Pancreas (tissue), 10 donors: ENCODE measurements around the gene ATXN1. TPM values are rescaled to one million over a fixed set of nuclear protein-coding genes. Genes with fewer than 3 reads are reported as not detected.

Source experiments
- ATAC-seq, 4 donors: fragments of 200-7000 bp; cut with Tn5 transposase; one replicate each; pipeline versions ENCODE4 v1.8.0 to v1.9.1; 2020; ENCODE audit warnings: mild to moderate bottlenecking in 4 of 4, moderate library complexity in 4 of 4
- DNase-seq, 6 donors: peaks; one replicate each; pipeline ENCODE4 v3.0.0-alpha.2; 2020
- FAIRE-seq: peaks from 2 replicates; lab custom pipeline; 2012; peaks lifted over from hg19 to GRCh38; lab: Jason Lieb, UNC
- H3K27ac ChIP-seq, 4 donors: fragments of 200-600 bp; sonication (generic); 1 replicate in 3 of 4; 2 replicates in 1 of 4; pipeline versions ENCODE4 v1.5.0 to v1.8.0; 2020
- H3K27me3 ChIP-seq, 4 donors: fragments of 200-600 bp; one replicate each; pipeline ENCODE4 v1.8.0; 2021
- H3K36me3 ChIP-seq, 3 donors: fragments of 200-600 bp; sonication (generic) in 1 of 3; one replicate each; pipeline versions ENCODE4 v1.5.0 to v1.8.0; 2020 to 2021
- H3K4me1 ChIP-seq, 3 donors: fragments of 200-600 bp; one replicate each; pipeline ENCODE4 v1.8.0; 2021
- H3K4me3 ChIP-seq, 4 donors: fragments of 200-600 bp; sonication (generic) in 2 of 4; one replicate each; pipeline versions ENCODE4 v1.5.0 to v1.8.0; 2020 to 2021
- H3K9me3 ChIP-seq, 4 donors: fragments of 200-600 bp; one replicate each; pipeline ENCODE4 v1.8.0; 2021
- CTCF ChIP-seq, 4 donors: fragments of 200-600 bp; sonication (generic) in 3 of 4; IDR thresholded peaks; one replicate each; pipeline versions ENCODE4 v1.5.0 to v1.8.0; 2021; ENCODE audit warnings: antibody characterized with exemption in 4 of 4
- WGBS, 2 donors: extraction: QIAGEN DNeasy Blood & Tissue Kit; methylation state at CpG; one replicate each; pipeline ENCODE4 v1.1.7; 2013; 5-methylcytosine and 5-hydroxymethylcytosine counted together
- intact Hi-C, 3 donors: fragments of 100-400 bp; cut with DNase I; formaldehyde crosslinking; loops; one replicate each; pipeline versions ENCODE4 v1.11.1 to v1.14.2; 2022
- polyA plus RNA-seq, 2 donors: library from polyadenylated mRNA; stranded (reverse); fragments of 200-250 nt; gene quantifications; one replicate each; pipeline ENCODE4 v1.2.3, GENCODE V29; 2013
- total RNA-seq, 6 donors: library from RNA; stranded (reverse); fragmentation: NEBNext Ultra II Directional in 4 of 6; extraction: Animal tissue kit (Norgen Biotek cat#: 25700) in 4 of 6; gene quantifications; one replicate each; pipeline versions ENCODE4 v1.2.1 to v1.2.4, GENCODE V29; 2021 to 2023
- donor health status: healthy with polysubstance abuse.
- donor health status: DM: no; HTN: no; CAD: no; lungs with moderate emphysema.
- donor health status: DM: no; HTN: no; CAD: no.
- donor health status: control.
- donor health status: control.
- donor health status: Bipolar disorder and iron deficiency.
- donor health status: DM: yes; HTN: yes; CAD: no.
- donor health status: DM: no; HTN: no; CAD: no.
- donor health status: DM: no; HTN: no; CAD: no.
- donor health status: DM: yes; HTN: yes; CAD: no.

Gene ATXN1
- total and polyA plus RNA-seq, 8 donors: 4.9 to 38.6 (median 20.5) TPM

- intact Hi-C loops: no loop called here
- H3K36me3 ChIP-seq: no peaks in the 10 kb centered on the region
- FAIRE-seq (no peak), ATAC-seq (peak in 2 of 4 donors; percentile 15 to 21), DNase-seq (no peak)
- H3K4me3 ChIP-seq: no peak overlapping the region
- no peak for TF ChIP-seq CTCF (IDR thresholded peaks at IDR 0.05)
- H3K4me1 ChIP-seq: peaks cover 4 to 29% (median 15%) of the 10 kb centered on the region in 3 donors
- no peak overlapping the region for H3K27ac ChIP-seq
- no peaks in the 10 kb centered on the region for H3K27me3 ChIP-seq
- H3K9me3 ChIP-seq: no peaks in the 10 kb centered on the region
- WGBS, 2 donors: 26 to 33% methylated on average over 7 of the region's 7 CpGs
Observed at GRCh38 chr6:16730738-16731477, 30.4 kb downstream of the ATXN1 start.

- intact Hi-C loops: no loop called here
- no peak for ATAC-seq
- FAIRE-seq: no peak
- H3K27me3 ChIP-seq: no peaks in the 10 kb centered on the region
- H3K4me3 ChIP-seq: no peak overlapping the region
- 94 to 97% methylated on average over 8 of the region's 8 CpGs for WGBS, 2 donors
- no peak for TF ChIP-seq CTCF (IDR thresholded peaks at IDR 0.05)
- H3K4me1 ChIP-seq: peaks cover 4 to 27% (median 18%) of the 10 kb centered on the region in 3 donors
- DNase-seq: no peak
- H3K9me3 ChIP-seq: no peaks in the 10 kb centered on the region
- H3K36me3 ChIP-seq: no peaks in the 10 kb centered on the region
- H3K27ac ChIP-seq: no peak overlapping the region
Observed at GRCh38 chr6:16729744-16730143, 31.5 kb downstream of the ATXN1 start.

- Histone ChIP-seq H3K27me3 (no peaks in the 10 kb centered on the region), H3K4me1 (peaks cover 4 to 32% (median 18%) of the 10 kb centered on the region in 3 donors), H3K4me3 (no peak overlapping the region), H3K9me3 (no peaks in the 10 kb centered on the region), H3K27ac (peak overlapping the region in 1 of 4 donors; percentile 29), H3K36me3 (no peaks in the 10 kb centered on the region)
- intact Hi-C loops: no loop called here
- no peak for TF ChIP-seq CTCF (IDR thresholded peaks at IDR 0.05)
- ATAC-seq (peak in 1 of 4 donors; percentile 18), DNase-seq (no peak), FAIRE-seq (no peak)
- 61 to 78% methylated on average over 7 of the region's 7 CpGs for WGBS, 2 donors
Observed at GRCh38 chr6:16729183-16729691, 32.0 kb downstream of the ATXN1 start.

GRCh38 chr6:16728513-16729182 lies 32.6 kb downstream of the ATXN1 start:
- H3K9me3 ChIP-seq: no peaks in the 10 kb centered on the region
- no peaks in the 10 kb centered on the region for H3K36me3 ChIP-seq
- no peaks in the 10 kb centered on the region for H3K27me3 ChIP-seq
- no peak for ATAC-seq
- peak overlapping the region in 1 of 4 donors; percentile 29 for H3K27ac ChIP-seq
- peaks cover 4 to 35% (median 18%) of the 10 kb centered on the region in 3 donors for H3K4me1 ChIP-seq
- 86 to 92% methylated on average over 6 of the region's 6 CpGs for WGBS, 2 donors
- H3K4me3 ChIP-seq: no peak overlapping the region
- no peak for FAIRE-seq
- no peak for DNase-seq
- TF ChIP-seq CTCF (IDR thresholded peaks at IDR 0.05): no peak
- intact Hi-C loops: no loop called here
